SJSA1 (cell line): ENCODE measurements around the gene TBC1D10B. TPM values are rescaled to one million over a fixed set of nuclear protein-coding genes. Genes with fewer than 3 reads are reported as not detected.
"Not testable (repeated sequence)": the region's sequence is repeated elsewhere in the genome, so short reads cannot be mapped to it uniquely, and the experiment has no call there.

Experiments used
- DNase-seq, 2 experiments: peaks; one replicate each; pipeline ENCODE4 v3.0.0-alpha.2; 2015 to 2020; ENCODE audit warnings: low spot score in 2 of 2, low read depth in 1 of 2
- H3K27ac ChIP-seq: fragments of 250-450 bp; sonication (Bioruptor Pico); 2 replicates; pipeline ENCODE4 v1.5.1; 2020; ENCODE audit warnings: mild to moderate bottlenecking, moderate library complexity
- H3K27me3 ChIP-seq: fragments of 250-450 bp; sonication (Bioruptor Pico); replicated peaks from 2 replicates; pipeline ENCODE4 v1.5.1; 2020; ENCODE audit warnings: mild to moderate bottlenecking, moderate library complexity
- H3K36me3 ChIP-seq: fragments of 250-450 bp; sonication (Bioruptor Pico); 2 replicates; pipeline ENCODE4 v1.5.1; 2020; ENCODE audit warnings: mild to moderate bottlenecking
- H3K4me1 ChIP-seq: fragments of 250-450 bp; sonication (Bioruptor Pico); replicated peaks from 2 replicates; pipeline ENCODE4 v1.6.1; 2021; ENCODE audit warnings: mild to moderate bottlenecking
- H3K4me3 ChIP-seq: fragments of 250-450 bp; sonication (Bioruptor Pico); 2 replicates; pipeline ENCODE4 v1.5.1; 2020; ENCODE audit warnings: mild to moderate bottlenecking
- H3K9me3 ChIP-seq: fragments of 250-450 bp; sonication (Bioruptor Pico); replicated peaks from 2 replicates; pipeline ENCODE4 v1.5.1; 2020; ENCODE audit warnings: mild to moderate bottlenecking
- total RNA-seq: library from RNA; depleted of rRNA; stranded (reverse); fragments of >200 nt; shearing (Covaris generic); gene quantifications from 2 replicates; pipeline ENCODE4 v1.2.3, GENCODE V29; 2014

TBC1D10B gene
- total RNA-seq, 1 experiment from 2014 or later, result 42.5 TPM

GRCh38 chr16:30351586-30352419 is 18.5 kb downstream of the TBC1D10B start:
- Histone ChIP-seq H3K4me3 (no peak overlapping the region), H3K9me3 (no peaks in the 10 kb centered on the region), H3K36me3 (peaks cover 56% of the 10 kb centered on the region), H3K27ac (no peak overlapping the region), H3K27me3 (no peaks in the 10 kb centered on the region), H3K4me1 (peaks cover 35% of the 10 kb centered on the region)
- DNase-seq, result peak; percentile 32 to 67

- peaks cover 50% of the 10 kb centered on the region for H3K36me3 ChIP-seq
- no peak overlapping the region for H3K27ac ChIP-seq
- DNase-seq, result no peak
- no peaks in the 10 kb centered on the region for H3K27me3 ChIP-seq
- H3K9me3 ChIP-seq, result no peaks in the 10 kb centered on the region
- H3K4me1 ChIP-seq, result peaks cover 27% of the 10 kb centered on the region
- no peak overlapping the region for H3K4me3 ChIP-seq
Measured at GRCh38 chr16:30351001-30351441, 19.3 kb downstream of the TBC1D10B start.

DNA sequence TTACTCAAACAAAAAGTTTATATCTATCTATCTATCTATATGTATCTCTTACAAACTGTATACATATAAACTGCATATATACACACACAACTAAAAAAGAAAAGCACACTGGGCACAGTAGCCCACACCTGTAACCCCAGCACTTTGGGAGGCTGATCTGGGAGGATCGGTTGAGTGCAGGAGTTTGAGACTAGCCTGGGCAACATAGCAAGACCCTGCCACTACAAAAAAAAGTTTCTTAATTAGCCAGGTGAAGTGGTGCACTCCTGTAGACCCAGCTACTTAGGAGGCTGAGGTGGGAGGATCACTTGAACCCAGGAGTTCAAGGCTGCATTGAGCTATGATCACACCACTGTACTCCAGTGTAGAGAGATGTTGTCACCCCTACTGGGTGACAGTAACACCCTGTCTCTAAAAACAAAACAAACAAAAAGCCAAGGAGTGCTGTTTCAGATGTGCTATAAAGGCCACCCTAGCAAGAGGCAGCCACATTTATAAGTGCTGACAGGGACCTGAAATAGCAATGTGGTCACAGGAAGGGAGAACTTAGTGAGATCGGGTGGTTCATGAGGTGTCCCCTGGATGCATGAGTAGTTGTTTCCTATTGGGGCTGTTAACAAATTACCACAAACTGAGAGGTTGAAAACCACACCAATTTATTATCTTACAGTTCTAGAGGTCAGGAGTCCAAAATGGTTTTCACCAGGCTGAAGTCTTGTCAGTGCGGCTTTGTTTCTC is 20.0 kb downstream of the TBC1D10B start:
- no peak overlapping the region for H3K27ac ChIP-seq
- DNase-seq, result no peak
- no peak overlapping the region for H3K4me3 ChIP-seq
- H3K4me1 ChIP-seq, result peaks cover 20% of the 10 kb centered on the region
- H3K9me3 ChIP-seq, result no peaks in the 10 kb centered on the region
- peaks cover 48% of the 10 kb centered on the region for H3K36me3 ChIP-seq
- no peaks in the 10 kb centered on the region for H3K27me3 ChIP-seq

- Histone ChIP-seq H3K4me3 (no peak overlapping the region), H3K27ac (no peak overlapping the region), H3K4me1 (peaks cover 18% of the 10 kb centered on the region), H3K9me3 (no peaks in the 10 kb centered on the region), H3K27me3 (no peaks in the 10 kb centered on the region), H3K36me3 (peaks cover 43% of the 10 kb centered on the region)
- no peak for DNase-seq
Measured at GRCh38 chr16:30349675-30350074, 20.6 kb downstream of the TBC1D10B start.

DNA sequence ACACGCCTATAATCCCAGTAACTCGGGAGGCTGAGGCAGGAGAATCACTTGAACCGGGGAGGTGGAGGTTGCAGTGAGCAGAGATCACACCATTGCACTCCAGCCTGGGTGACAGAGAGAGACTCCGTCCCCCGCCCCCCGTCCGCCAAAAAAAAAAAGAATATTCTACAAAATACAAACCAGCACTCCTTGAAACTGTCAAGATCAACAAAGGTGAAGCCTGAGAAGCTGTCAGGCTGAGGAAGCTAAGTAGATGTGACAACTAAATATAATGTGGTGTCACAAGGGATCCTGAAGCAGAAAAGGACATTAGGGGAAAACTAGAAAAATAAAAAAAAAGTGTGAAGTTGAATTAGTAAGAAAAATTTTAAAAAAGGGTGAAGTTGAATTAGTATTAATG is 21.4 kb downstream of the TBC1D10B start:
- Histone ChIP-seq H3K9me3 (no peaks in the 10 kb centered on the region), H3K27me3 (no peaks in the 10 kb centered on the region), H3K27ac (no peak overlapping the region), H3K36me3 (peaks cover 38% of the 10 kb centered on the region), H3K4me3 (no peak overlapping the region), H3K4me1 (peaks cover 11% of the 10 kb centered on the region)
- DNase-seq, result no peak

DNA sequence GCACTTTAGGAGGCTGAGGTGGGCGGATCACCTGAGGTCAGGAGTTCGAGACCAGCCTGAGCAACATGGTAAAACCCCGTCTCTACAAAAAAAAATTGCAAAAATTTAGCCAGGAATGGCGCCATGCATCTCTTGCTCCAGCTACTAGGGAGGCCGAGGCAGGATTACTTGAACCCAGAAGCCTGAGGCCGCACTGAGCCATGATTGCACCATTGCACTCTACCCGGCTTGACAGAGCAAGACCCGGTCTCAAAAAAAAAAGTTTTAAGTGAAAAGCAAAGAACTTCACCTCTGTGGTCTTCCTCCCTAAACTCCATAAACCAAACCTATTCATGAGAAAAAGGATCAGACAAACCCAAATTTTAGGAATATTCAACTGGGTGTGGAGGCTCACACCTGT is 22.2 kb downstream of the TBC1D10B start:
- Histone ChIP-seq H3K4me3 (no peak overlapping the region), H3K27ac (no peak overlapping the region), H3K4me1 (peaks cover 7% of the 10 kb centered on the region; the same call in 1 of the 2 replicates), H3K36me3 (peaks cover 30% of the 10 kb centered on the region), H3K27me3 (no peaks in the 10 kb centered on the region), H3K9me3 (no peaks in the 10 kb centered on the region)
- no peak for DNase-seq

DNA sequence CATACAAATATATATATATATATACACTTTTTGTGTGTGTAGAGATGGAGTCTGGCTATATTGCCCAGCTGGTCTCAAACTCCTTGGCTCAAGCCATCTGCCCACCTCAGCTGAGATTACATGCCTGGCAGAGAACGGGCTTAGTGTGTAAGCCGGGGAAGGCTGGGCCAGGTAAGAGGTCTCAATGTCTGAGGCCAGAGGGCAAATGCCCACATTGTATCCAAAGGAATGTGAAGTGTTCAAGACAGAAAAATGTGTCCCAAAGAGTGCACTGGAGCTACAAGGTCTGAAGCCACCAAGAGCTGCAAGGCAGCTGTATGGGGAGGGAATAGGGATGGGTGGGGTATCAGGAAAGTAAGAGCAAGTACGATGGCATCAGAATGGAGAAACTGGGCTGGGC is 24.0 kb downstream of the TBC1D10B start:
- H3K27me3 ChIP-seq, result no peaks in the 10 kb centered on the region
- no peaks in the 10 kb centered on the region for H3K4me1 ChIP-seq
- peak in 1 of 2 experiments; percentile 20 for DNase-seq
- no peak overlapping the region for H3K4me3 ChIP-seq
- H3K9me3 ChIP-seq, result no peaks in the 10 kb centered on the region
- no peak overlapping the region for H3K27ac ChIP-seq
- H3K36me3 ChIP-seq, result peaks cover 12% of the 10 kb centered on the region

GRCh38 chr16:30343491-30343820 is 26.8 kb downstream of the TBC1D10B start:
- not testable (repeated sequence) for H3K36me3 ChIP-seq, H3K4me3 ChIP-seq, H3K27ac ChIP-seq, H3K27me3 ChIP-seq, H3K4me1 ChIP-seq, H3K9me3 ChIP-seq, DNase-seq

DNA sequence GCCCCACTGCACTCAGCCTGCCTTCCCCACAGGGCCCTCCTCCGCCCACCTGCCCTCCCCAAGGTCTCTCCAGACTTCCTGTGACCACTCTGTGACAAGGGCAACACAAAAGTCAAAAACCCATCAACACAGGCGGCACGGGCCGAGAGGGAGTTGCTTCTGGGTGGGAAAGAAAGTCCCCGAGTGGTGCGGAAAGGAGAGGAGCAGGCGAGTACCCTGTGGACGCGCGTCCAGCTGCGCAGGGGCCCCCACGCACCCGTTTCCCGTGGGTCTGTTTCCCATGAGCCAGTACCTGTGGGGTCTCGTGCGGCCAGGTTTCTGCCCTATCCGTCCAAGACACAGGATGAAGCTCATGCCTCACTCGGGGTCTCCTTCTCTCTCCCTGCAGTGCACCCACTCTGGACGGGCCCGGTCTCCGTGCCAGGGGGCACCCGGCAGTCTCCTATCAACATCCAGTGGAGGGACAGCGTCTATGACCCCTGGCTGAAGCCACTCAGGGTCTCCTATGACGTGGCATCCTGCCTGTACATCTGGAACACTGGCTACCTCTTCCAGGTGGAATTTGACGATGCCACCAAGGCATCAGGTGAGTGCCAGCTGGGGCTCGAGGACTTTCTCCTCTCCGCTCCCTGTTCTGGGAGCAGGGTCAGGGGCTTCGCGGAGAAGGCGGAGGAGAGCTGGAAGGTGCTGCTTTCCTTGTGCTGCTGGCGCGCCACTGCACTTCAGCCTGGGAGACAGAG is 27.4 kb downstream of the TBC1D10B start:
- no peaks in the 10 kb centered on the region for H3K27me3 ChIP-seq
- H3K27ac ChIP-seq, result no peak overlapping the region
- no peaks in the 10 kb centered on the region for H3K36me3 ChIP-seq
- no peak for DNase-seq
- H3K4me1 ChIP-seq, result no peaks in the 10 kb centered on the region
- no peak overlapping the region for H3K4me3 ChIP-seq
- no peaks in the 10 kb centered on the region for H3K9me3 ChIP-seq

- H3K27ac ChIP-seq, H3K4me3 ChIP-seq, H3K27me3 ChIP-seq, H3K4me1 ChIP-seq, H3K36me3 ChIP-seq, H3K9me3 ChIP-seq, DNase-seq: not testable (repeated sequence)
Measured at GRCh38 chr16:30341971-30342370, 28.3 kb downstream of the TBC1D10B start.

GRCh38 chr16:30340621-30341020 is 29.7 kb downstream of the TBC1D10B start:
- Histone ChIP-seq H3K4me1 (peaks cover 5% of the 10 kb centered on the region; the same call in 1 of the 2 replicates), H3K36me3 (no peaks in the 10 kb centered on the region), H3K27ac (no peak overlapping the region), H3K4me3 (no peak overlapping the region), H3K27me3 (no peaks in the 10 kb centered on the region), H3K9me3 (no peaks in the 10 kb centered on the region)
- DNase-seq, result no peak

DNA sequence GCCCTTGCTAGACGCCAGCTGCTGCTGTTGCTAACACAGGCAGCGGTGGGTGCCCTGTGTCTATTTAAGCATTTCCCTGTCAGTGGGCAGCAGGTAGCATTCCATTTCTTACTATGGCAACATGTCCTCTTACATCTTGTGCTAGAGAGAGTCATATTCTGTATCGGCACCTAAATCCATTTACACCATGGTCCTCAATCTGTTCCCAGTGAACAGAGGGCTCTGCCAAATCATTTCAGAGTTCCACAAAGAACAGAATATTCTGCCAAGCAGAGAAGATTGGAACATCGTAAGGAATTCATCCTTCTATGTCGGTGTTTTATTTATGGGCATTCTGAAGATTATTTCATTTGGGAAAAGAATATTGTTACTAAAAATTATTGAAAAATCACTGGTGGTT is 31.6 kb downstream of the TBC1D10B start:
- not testable (repeated sequence) for DNase-seq, H3K4me3 ChIP-seq, H3K27me3 ChIP-seq, H3K27ac ChIP-seq, H3K9me3 ChIP-seq, H3K36me3 ChIP-seq, H3K4me1 ChIP-seq

- not testable (repeated sequence) for H3K27me3 ChIP-seq, H3K9me3 ChIP-seq, H3K27ac ChIP-seq, DNase-seq, H3K36me3 ChIP-seq, H3K4me3 ChIP-seq, H3K4me1 ChIP-seq
Measured at GRCh38 chr16:30337964-30338357, 32.3 kb downstream of the TBC1D10B start.
